Mononuclear cell (primary cell): ENCODE data around the gene FAH. TPM values are rescaled to one million over a fixed set of nuclear protein-coding genes. Genes with fewer than 3 reads are reported as not detected.
"Not testable (repeated sequence)": the region's sequence is repeated elsewhere in the genome, so short reads cannot be mapped to it uniquely, and the experiment has no call there.

Experiments
- H3K27me3 ChIP-seq: 2 replicates; pipeline ENCODE4 v1.6.0; 2011; ENCODE audit warnings: low read length, control low read depth; ENCODE audit not compliant: insufficient read depth
- H3K4me1 ChIP-seq: 2 replicates; pipeline ENCODE4 v1.5.1; 2011; ENCODE audit warnings: mild to moderate bottlenecking, low read length, control low read depth; ENCODE audit not compliant: insufficient read depth
- H3K4me3 ChIP-seq: 2 replicates; pipeline ENCODE4 v1.5.1; 2011; ENCODE audit warnings: mild to moderate bottlenecking, low read length, moderate library complexity
- H3K9me3 ChIP-seq: 2 replicates; pipeline ENCODE4 v1.5.1; 2011; ENCODE audit warnings: low read depth, mild to moderate bottlenecking, control low read depth, low read length
- total RNA-seq: library from RNA; depleted of rRNA; stranded (reverse); fragments of >200 nt; gene quantifications from one replicate; pipeline ENCODE4 v1.2.3, GENCODE V29; 2012

Gene FAH
- 4.8 TPM for total RNA-seq

DNA sequence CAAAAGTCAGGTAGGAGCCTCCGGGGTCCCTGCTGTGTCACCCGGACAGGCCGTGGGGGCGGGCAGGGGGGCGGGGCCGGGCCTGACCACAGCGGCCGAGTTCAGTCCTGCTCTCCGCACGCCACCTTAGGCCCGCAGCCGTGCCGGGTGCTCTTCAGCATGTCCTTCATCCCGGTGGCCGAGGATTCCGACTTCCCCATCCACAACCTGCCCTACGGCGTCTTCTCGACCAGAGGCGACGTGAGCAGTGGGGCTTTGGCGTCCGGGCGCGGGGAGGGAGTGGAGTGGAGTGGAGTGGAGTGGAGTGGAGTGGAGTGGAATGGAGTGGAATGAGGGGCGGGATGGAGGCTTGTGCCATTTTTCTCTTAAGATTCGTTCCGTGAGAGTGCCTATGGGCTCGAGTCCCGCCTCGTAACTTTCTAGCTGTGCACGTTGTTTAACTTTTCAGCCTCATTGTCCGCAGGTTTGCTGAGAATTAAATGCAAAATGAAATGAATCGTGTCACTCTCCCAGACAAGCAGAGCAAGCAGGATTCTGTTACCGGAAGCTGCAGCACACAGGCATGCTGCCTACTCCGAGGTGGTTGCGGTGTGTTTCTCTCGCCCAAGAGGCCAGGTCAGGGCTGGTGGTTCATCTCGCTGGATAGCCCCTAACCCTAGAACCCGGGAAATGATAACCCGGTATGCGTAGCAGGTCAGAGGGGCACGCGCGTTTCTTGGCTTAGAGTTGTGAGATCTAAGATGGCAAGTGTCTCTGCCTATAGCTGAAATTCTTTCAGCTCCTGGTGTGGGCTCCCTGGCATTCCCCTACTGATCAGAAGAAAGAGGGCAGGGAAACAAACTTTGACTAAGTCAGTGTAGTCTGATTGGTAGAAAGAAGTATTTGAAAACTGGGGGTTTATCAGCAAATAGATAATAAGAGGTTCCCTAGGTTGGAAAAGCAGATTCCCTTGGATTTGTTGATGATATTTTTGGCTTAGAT, at the start of gene FAH:
Gene FAH (plus strand): TSS at position 104 of the 981 bp plus-strand sequence. CDS start 56 bp downstream, at position 160.
- Histone ChIP-seq H3K9me3 (no peaks in the 10 kb centered on the region), H3K27me3 (no peaks in the 10 kb centered on the region), H3K4me1 (peaks cover 47% of the 10 kb centered on the region), H3K4me3 (peak within 1 kb of the TSS; percentile 66)

GRCh38 chr15:80105193-80105592, 47.6 kb upstream of the FAH start:
- Histone ChIP-seq H3K9me3 (no peaks in the 10 kb centered on the region), H3K4me3 (no peak overlapping the region), H3K4me1 (no peaks in the 10 kb centered on the region), H3K27me3 (no peaks in the 10 kb centered on the region)

- H3K4me3 ChIP-seq: no peak overlapping the region
- H3K9me3 ChIP-seq: no peaks in the 10 kb centered on the region
- H3K27me3 ChIP-seq: no peaks in the 10 kb centered on the region
- H3K4me1 ChIP-seq: no peaks in the 10 kb centered on the region
Measured at GRCh38 chr15:80105595-80105994, 47.2 kb upstream of the FAH start.

DNA sequence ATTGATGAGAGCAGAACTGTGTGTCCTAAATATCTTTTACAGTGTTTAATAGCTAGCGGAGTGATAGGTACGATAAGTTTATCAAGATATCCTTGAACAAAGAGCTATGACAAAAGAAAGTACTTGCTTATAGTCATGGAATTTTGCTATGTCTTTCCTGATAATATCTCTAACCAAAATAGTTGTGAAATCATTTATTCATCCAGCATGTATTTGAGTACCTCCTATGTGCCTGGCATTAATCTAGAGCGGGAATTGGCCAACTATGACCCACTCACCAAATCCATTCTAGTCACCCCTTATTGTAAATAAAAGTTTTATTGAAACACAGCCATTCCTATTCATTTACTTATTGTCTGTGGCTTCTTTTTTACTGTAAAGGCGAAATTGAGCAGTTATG, 46.7 kb upstream of the FAH start:
- Histone ChIP-seq H3K4me3 (no peak overlapping the region), H3K9me3 (no peaks in the 10 kb centered on the region), H3K27me3 (no peaks in the 10 kb centered on the region), H3K4me1 (no peaks in the 10 kb centered on the region)

- Histone ChIP-seq H3K4me1 (no peaks in the 10 kb centered on the region), H3K4me3 (no peak overlapping the region), H3K27me3 (no peaks in the 10 kb centered on the region), H3K9me3 (no peaks in the 10 kb centered on the region)
Measured at GRCh38 chr15:80107204-80107603, 45.6 kb upstream of the FAH start.

GRCh38 chr15:80107774-80108173, 45.0 kb upstream of the FAH start:
- H3K27me3 ChIP-seq: no peaks in the 10 kb centered on the region
- no peak overlapping the region for H3K4me3 ChIP-seq
- no peaks in the 10 kb centered on the region for H3K4me1 ChIP-seq
- no peaks in the 10 kb centered on the region for H3K9me3 ChIP-seq

DNA sequence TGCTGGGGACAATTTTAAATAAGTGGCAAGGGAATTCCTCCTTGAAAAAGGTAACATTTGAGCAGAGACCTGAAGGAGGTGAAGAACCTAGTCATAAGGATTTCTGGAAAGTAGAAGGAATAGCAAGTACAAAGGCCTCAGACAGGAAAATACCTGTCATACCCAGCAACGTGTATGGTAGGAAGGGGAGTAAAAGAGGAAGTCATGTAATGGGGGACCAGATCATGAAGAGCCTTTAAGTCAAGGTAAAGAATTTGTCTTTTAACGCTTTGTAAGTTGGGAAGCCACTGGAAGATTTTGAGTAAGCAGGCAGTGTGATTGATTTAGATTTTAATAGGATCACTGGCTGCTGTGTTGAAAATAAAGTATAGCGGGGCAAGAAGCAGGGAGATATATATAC, 43.4 kb upstream of the FAH start:
- Histone ChIP-seq H3K4me1 (no peaks in the 10 kb centered on the region), H3K27me3 (no peaks in the 10 kb centered on the region), H3K9me3 (no peaks in the 10 kb centered on the region), H3K4me3 (no peak overlapping the region)

- Histone ChIP-seq H3K4me3 (no peak overlapping the region), H3K4me1 (no peaks in the 10 kb centered on the region), H3K9me3 (no peaks in the 10 kb centered on the region), H3K27me3 (no peaks in the 10 kb centered on the region)
Measured at GRCh38 chr15:80110920-80111319, 41.9 kb upstream of the FAH start.

DNA sequence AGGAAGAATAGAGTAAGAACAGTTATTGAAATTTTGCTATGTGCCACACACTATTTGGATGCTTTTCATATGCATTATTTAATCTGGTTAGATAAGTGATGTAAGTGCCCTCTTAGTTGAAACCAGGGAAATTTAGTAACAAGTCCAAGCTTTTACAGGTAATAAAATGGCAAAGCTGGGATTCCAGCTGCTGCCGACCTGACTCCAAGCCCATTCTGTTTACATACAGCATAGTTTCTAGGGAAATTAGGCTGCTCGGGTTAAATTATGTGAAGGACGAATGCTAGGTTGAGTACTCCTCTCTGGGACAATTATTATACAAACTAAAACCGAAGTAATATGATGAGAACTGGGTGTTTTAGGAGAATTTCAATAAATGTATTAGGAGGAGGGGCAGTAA, 38.7 kb upstream of the FAH start:
- H3K4me1 ChIP-seq: no peaks in the 10 kb centered on the region
- H3K9me3 ChIP-seq: no peaks in the 10 kb centered on the region
- H3K27me3 ChIP-seq: no peaks in the 10 kb centered on the region
- no peak overlapping the region for H3K4me3 ChIP-seq

GRCh38 chr15:80115021-80115420, 37.8 kb upstream of the FAH start:
- no peaks in the 10 kb centered on the region for H3K27me3 ChIP-seq
- H3K9me3 ChIP-seq: no peaks in the 10 kb centered on the region
- no peaks in the 10 kb centered on the region for H3K4me1 ChIP-seq

DNA sequence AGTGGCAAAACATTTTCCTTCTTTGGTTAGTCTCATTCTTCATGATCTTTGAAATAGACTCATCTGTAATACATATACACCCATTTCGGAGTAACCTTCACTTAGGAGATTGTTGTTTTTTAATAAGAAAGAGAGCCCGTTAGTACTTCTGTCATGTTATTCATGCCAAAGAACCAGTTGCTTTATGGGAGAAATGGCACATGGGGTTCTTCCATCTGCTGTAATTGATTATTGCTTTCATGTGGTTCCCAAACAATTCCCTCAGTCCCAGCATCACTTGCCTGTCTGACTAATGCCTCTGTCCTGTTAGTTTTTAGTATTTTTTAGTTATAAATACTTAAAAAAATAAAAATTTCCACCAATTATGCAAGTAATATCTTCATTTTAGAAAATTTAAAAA, 33.8 kb upstream of the FAH start:
- Histone ChIP-seq H3K9me3 (no peaks in the 10 kb centered on the region), H3K27me3 (no peaks in the 10 kb centered on the region), H3K4me1 (no peaks in the 10 kb centered on the region), H3K4me3 (no peak overlapping the region)

More at GRCh38 chr15:80115021-80115420, 37.8 kb upstream of the FAH start:
- no peak overlapping the region for H3K4me3 ChIP-seq

DNA sequence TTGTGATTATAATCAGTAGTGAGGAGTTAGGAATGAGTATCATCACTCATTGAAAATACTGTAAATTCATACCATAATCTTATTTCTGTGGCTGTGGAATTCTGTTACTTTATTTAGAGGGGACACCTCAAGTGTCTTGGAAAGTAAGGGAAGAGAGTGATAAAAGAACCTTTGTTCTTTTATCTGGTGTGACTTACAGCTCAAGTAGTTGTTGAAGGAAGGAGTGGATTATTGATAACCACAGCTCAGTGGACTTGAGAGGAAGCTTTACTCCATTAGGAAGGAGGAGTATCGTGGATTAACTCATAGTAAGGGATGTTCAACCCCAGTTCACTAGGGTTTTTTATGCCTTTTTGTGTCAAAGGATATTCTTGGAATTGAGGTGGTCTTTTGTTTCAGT, 32.2 kb upstream of the FAH start:
- no peaks in the 10 kb centered on the region for H3K9me3 ChIP-seq
- no peaks in the 10 kb centered on the region for H3K4me1 ChIP-seq
- H3K4me3 ChIP-seq: no peak overlapping the region
- H3K27me3 ChIP-seq: no peaks in the 10 kb centered on the region

DNA sequence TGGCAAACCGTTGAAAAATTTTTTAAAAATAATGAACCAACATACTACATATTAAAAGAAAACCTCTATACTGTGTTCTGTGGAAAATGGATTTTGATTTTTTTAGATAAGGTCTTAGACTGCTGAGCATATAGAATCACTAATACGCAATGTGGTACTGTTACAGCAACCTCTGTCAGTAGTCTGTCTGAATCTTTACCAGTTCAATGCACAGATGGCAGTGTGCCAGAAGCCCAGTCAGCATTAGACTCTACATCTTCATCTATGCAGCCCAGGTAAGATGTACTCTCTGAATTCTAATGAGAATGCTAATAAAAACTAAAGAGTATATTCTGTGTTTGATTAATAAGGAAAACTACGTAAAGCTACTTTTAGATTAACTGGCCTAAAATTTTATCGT, 31.3 kb upstream of the FAH start:
- Histone ChIP-seq H3K9me3 (no peaks in the 10 kb centered on the region), H3K4me3 (no peak overlapping the region), H3K27me3 (no peaks in the 10 kb centered on the region), H3K4me1 (no peaks in the 10 kb centered on the region)

DNA sequence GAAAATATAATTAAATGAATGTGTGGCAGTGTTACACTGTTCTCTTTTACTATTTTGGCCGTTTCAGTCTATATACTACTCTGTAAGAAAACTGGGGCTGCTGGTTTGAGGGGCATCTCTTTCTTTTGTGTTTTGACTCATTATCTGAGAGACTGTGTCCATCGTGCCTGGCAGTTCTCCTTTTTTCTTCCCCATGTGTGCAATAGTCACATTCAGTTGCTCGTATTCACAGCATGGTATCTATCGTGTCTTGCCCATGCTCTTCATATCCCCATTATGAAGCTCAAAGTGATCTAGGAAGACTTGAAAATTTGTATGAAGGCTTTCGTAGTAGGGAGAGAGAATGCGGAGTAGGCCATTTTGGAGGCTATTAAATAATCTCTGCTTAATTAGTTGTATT, 29.8 kb upstream of the FAH start:
- no peaks in the 10 kb centered on the region for H3K27me3 ChIP-seq
- no peak overlapping the region for H3K4me3 ChIP-seq
- H3K4me1 ChIP-seq: no peaks in the 10 kb centered on the region
- H3K9me3 ChIP-seq: no peaks in the 10 kb centered on the region

DNA sequence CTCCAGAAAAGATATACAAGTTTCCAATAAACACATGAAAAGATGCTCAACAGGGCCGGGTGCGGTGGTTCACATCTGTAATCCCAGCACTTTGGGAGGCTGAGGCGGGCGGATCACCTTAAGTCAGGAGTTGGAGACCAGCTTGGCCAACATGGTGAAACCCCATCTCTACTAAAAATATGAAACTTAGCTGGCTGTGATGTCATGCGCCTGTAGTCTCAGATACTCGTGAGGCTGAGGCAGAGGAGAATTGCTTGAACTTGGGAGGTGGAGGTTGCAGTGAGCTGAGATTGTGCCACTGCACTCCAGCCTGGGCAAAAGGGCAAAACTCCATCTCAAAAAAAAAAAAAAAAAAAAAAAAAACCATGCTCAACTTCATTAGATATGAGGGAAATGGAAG, 25.5 kb upstream of the FAH start:
- H3K4me3 ChIP-seq, H3K9me3 ChIP-seq, H3K4me1 ChIP-seq, H3K27me3 ChIP-seq: not testable (repeated sequence)

- H3K4me3 ChIP-seq: no peak overlapping the region
- no peaks in the 10 kb centered on the region for H3K27me3 ChIP-seq
- no peaks in the 10 kb centered on the region for H3K4me1 ChIP-seq
- no peaks in the 10 kb centered on the region for H3K9me3 ChIP-seq
Measured at GRCh38 chr15:80127911-80128310, 24.9 kb upstream of the FAH start.
